KOPT-K1 (cell line): Measurements from ENCODE around the gene DNAH9.

ENCODE experiments used
- H3K27ac ChIP-seq: fragments of 200-600 bp; sonication (generic); 2 replicates; pipeline ENCODE4 v1.5.1; 2016; ENCODE audit warnings: antibody characterized with exemption, mild to moderate bottlenecking, low read depth, low read length; ENCODE audit not compliant: poor library complexity, severe bottlenecking
- H3K36me3 ChIP-seq: fragments of 200-600 bp; sonication (generic); 2 replicates; pipeline ENCODE4 v1.5.1; 2017; ENCODE audit warnings: antibody characterized with exemption, mild to moderate bottlenecking, low read length, moderate library complexity; ENCODE audit not compliant: insufficient read depth
- H3K9me3 ChIP-seq: fragments of 200-600 bp; sonication (generic); 2 replicates; pipeline ENCODE4 v1.5.1; 2017; ENCODE audit warnings: antibody characterized with exemption, low read length, mild to moderate bottlenecking; ENCODE audit not compliant: insufficient read depth, poor library complexity, severe bottlenecking

The DNAH9 gene

GRCh38 chr17:11636771-11637170, 38.5 kb downstream of the DNAH9 start:
- H3K27ac ChIP-seq: no peak overlapping the region
- no peaks in the 10 kb centered on the region for H3K36me3 ChIP-seq
- no peaks in the 10 kb centered on the region for H3K9me3 ChIP-seq

DNA sequence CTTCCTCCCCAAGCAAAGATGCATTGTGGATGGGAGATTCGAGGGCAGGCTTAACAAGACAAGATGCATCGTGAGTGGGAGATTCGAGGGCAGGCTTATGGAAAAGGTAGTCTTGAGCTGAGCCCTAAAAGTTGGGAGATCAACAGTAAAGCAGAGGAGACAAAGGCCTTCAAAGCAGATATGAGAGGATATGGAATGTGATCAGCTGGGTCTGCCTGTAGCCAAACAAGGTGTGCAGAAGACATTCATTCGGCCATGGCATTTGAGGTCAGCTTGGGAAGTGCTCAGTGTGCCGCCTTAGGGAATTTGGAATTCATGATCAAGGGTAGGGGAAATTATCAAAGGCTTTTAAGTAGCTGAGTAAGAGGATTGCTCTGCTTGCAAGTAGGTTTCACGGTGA, 39.5 kb downstream of the DNAH9 start:
- Histone ChIP-seq H3K9me3 (no peaks in the 10 kb centered on the region), H3K27ac (no peak overlapping the region), H3K36me3 (no peaks in the 10 kb centered on the region)

DNA sequence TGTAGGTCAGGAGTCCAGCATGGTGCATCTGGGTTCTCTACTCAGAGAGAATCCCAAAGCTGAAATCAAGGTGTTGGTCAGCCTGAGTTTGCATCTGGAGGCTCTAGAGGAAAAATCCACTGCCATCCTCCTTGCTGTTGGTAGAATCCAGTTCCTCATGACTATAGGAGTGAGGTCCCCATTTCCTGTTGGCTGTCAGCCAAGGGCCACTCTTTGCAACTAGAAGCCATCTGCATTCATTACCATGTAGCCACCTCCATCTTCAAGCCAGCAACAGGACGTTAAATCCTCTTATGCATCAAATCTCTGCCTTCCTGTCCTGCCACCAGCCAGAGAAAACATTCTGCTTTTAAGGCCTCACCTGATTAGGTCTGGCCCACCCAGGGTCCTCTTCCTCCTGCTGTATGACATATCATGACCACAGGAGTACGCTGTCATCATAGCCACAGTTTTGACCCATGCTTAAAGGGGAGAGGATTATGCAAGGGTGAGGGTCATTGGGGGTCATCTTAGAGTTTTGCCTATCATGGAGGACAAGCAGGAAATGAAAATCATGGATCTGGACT, 40.5 kb downstream of the DNAH9 start:
- Histone ChIP-seq H3K9me3 (no peaks in the 10 kb centered on the region), H3K27ac (no peak overlapping the region), H3K36me3 (no peaks in the 10 kb centered on the region)

GRCh38 chr17:11639736-11640462, 41.6 kb downstream of the DNAH9 start:
- Histone ChIP-seq H3K27ac (no peak overlapping the region), H3K9me3 (no peaks in the 10 kb centered on the region), H3K36me3 (no peaks in the 10 kb centered on the region)

- no peak overlapping the region for H3K27ac ChIP-seq
- H3K9me3 ChIP-seq: no peaks in the 10 kb centered on the region
- H3K36me3 ChIP-seq: no peaks in the 10 kb centered on the region
These were observed 42.2 kb downstream of the DNAH9 start for GRCh38 chr17:11640463-11640814.

DNA sequence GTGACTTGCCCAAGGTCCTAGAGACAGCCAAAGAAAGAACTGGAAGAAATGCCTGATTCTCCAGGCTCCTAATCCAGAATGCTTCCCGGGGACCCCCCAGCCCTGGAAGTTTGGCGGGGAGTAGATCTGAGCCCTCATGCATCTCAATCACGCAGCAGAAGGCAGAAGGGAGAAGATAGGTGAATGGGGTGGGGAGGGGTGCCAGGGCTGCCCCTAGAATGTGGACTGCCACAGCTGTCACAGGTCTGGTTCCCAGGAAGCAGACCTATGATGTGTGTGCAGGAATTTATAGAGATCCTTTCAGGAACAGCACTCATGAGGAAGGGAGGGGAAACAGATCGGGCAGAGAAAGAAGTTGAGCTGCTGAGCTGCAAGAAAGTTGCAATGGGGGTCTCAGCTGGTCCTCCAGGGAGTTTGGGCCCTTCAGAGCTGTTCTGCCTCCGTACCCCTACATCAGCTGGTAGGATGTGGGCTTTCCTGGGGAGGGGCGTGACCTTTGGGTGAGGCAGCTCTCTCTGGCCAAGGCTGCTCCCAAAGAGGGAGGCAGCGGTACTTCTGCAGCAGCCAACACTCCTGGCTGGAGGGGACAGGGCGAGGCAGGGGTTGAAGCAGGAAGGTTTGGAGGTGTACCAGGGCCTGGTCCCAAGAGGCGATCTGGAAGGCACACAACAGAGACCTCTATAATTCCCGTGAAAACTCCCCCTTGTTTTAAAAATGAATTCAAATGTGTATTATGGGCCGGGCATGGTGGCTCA, 43.4 kb downstream of the DNAH9 start:
- no peaks in the 10 kb centered on the region for H3K36me3 ChIP-seq
- no peaks in the 10 kb centered on the region for H3K9me3 ChIP-seq
- no peak overlapping the region for H3K27ac ChIP-seq

DNA sequence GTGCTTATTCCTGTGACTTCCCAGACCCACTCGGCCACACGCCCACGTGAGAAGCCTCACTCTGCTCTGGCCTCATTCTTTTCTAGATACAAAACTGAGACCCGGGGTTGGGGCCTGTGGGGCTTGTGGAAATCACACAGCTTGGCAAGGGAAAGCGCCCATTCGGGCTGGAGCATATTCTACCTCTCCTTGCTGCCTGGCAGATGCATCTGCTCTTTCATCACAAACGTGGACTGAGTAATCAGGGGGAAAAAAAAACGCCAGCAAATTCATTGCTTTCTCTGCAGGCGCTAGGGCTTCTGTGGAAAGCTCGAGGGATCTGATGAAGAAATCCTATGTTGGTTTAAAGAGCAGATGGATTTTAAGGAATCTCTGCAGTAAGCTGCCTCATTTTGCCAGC, 44.4 kb downstream of the DNAH9 start:
- Histone ChIP-seq H3K27ac (no peak overlapping the region), H3K9me3 (no peaks in the 10 kb centered on the region), H3K36me3 (no peaks in the 10 kb centered on the region)

- no peak overlapping the region for H3K27ac ChIP-seq
- no peaks in the 10 kb centered on the region for H3K36me3 ChIP-seq
- H3K9me3 ChIP-seq: no peaks in the 10 kb centered on the region
These were observed 45.6 kb downstream of the DNAH9 start for GRCh38 chr17:11643851-11644250.

GRCh38 chr17:11644265-11645212, 46.3 kb downstream of the DNAH9 start:
- H3K36me3 ChIP-seq: no peaks in the 10 kb centered on the region
- no peak overlapping the region for H3K27ac ChIP-seq
- H3K9me3 ChIP-seq: no peaks in the 10 kb centered on the region

GRCh38 chr17:11645426-11645825, 47.2 kb downstream of the DNAH9 start:
- no peaks in the 10 kb centered on the region for H3K36me3 ChIP-seq
- no peak overlapping the region for H3K27ac ChIP-seq
- no peaks in the 10 kb centered on the region for H3K9me3 ChIP-seq

DNA sequence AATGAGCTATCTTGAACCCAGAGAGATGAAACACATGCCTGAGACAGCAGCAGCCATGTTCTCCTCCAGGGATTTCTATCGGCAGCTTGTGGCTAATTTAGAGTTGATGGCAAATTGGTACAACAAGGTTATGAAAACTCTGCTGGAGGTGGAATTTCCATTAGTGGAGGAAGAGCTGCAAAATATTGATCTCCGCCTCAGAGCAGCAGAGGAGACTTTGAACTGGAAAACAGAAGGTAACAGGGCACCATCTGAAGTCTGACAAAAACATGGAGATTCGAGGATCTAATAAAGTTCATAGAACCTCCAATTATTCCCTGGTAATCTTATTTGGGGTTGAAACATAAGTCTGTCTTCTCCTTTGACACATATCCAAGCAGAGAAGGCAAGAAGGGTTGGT, 52.8 kb downstream of the DNAH9 start:
- no peaks in the 10 kb centered on the region for H3K36me3 ChIP-seq
- H3K27ac ChIP-seq: no peak overlapping the region
- no peaks in the 10 kb centered on the region for H3K9me3 ChIP-seq

DNA sequence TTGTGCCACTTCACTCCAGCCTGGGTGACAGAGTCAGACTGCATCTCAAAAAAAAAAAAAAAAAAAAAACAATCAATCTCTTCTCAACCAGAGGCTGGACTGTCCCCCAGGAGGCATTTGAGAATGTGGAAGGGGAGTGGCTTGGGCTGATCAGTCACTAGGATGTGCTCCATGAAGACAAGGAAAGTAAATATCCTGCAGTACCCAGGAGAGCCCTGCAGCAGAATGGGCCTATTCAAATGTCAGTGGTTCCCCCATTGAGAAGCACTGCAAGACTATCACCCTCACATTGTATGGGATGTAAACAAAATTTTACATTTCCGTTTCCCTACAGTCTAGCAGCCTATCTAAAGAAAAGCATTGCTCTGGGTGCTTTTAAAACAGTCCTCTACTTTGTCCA, 70.3 kb downstream of the DNAH9 start:
- H3K9me3 ChIP-seq: no peaks in the 10 kb centered on the region
- no peaks in the 10 kb centered on the region for H3K36me3 ChIP-seq
- no peak overlapping the region for H3K27ac ChIP-seq

- Histone ChIP-seq H3K9me3 (no peaks in the 10 kb centered on the region), H3K27ac (no peak overlapping the region), H3K36me3 (no peaks in the 10 kb centered on the region)
These were observed 72.9 kb downstream of the DNAH9 start for GRCh38 chr17:11671126-11671525.

DNA sequence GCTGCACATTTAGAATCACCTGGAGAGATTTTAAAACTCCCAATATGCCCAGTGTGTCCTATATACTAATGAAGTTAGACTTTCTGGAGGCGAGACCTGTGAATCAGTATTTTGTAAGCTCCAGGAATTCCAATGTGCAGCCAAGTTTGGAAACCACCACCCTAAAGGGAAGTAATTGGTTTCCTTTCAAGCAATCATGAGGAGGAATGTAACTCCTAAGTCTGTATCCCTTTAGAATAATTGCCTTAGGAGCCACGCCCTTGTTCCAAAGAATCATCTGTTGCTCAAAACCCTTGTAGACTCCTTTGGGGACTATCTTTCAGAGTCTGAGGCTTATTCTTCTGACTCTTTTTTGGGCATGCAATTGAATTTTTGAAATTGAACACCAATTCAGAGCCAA, 84.4 kb downstream of the DNAH9 start:
- Histone ChIP-seq H3K36me3 (no peaks in the 10 kb centered on the region), H3K27ac (no peak overlapping the region), H3K9me3 (no peaks in the 10 kb centered on the region)

GRCh38 chr17:11690681-11691080, 92.4 kb downstream of the DNAH9 start:
- H3K9me3 ChIP-seq: no peaks in the 10 kb centered on the region

More at GRCh38 chr17:11690681-11691080, 92.4 kb downstream of the DNAH9 start:
- no peaks in the 10 kb centered on the region for H3K36me3 ChIP-seq
- H3K27ac ChIP-seq: no peak overlapping the region
